Measurements from ENCODE around the gene OCA2.

Gene OCA2

GRCh38 chr15:28068930-28069329, 30.2 kb downstream of the OCA2 start:
- DNase-seq: no peak

GRCh38 chr15:28066231-28066630, 32.9 kb downstream of the OCA2 start:
- DNase-seq: no peak

GRCh38 chr15:28060005-28060404, 39.1 kb downstream of the OCA2 start:
- peak; percentile 57 for DNase-seq

GRCh38 chr15:28058082-28058481, 41.0 kb downstream of the OCA2 start:
- no peak for DNase-seq

- DNase-seq: peak; percentile 82
These were observed 47.0 kb downstream of the OCA2 start for GRCh38 chr15:28051955-28052633.

- DNase-seq: peak; percentile 75
These were observed 49.5 kb downstream of the OCA2 start for GRCh38 chr15:28049581-28049980.

- no peak for DNase-seq
These were observed 51.8 kb downstream of the OCA2 start for GRCh38 chr15:28047277-28047676.

- DNase-seq: peak; percentile 62
These were observed 54.9 kb downstream of the OCA2 start for GRCh38 chr15:28044121-28044672.

GRCh38 chr15:28043691-28044091, 55.4 kb downstream of the OCA2 start:
- DNase-seq: peak; percentile 88

- DNase-seq: no peak
These were observed 61.0 kb downstream of the OCA2 start for GRCh38 chr15:28037969-28038590.

GRCh38 chr15:28033443-28033842, 65.7 kb downstream of the OCA2 start:
- DNase-seq: no peak

- DNase-seq: no peak
These were observed 68.3 kb downstream of the OCA2 start for GRCh38 chr15:28030801-28031200.

GRCh38 chr15:28027714-28028076, 71.4 kb downstream of the OCA2 start:
- DNase-seq: no peak

- no peak for DNase-seq
These were observed 72.1 kb downstream of the OCA2 start for GRCh38 chr15:28026764-28027713.

GRCh38 chr15:28026221-28026620, 72.9 kb downstream of the OCA2 start:
- no peak for DNase-seq

- DNase-seq: no peak
These were observed 73.7 kb downstream of the OCA2 start for GRCh38 chr15:28025413-28025812.

- no peak for DNase-seq
These were observed 74.2 kb downstream of the OCA2 start for GRCh38 chr15:28024889-28025250.

GRCh38 chr15:28023933-28024888, 74.9 kb downstream of the OCA2 start:
- no peak for DNase-seq

GRCh38 chr15:28023422-28023821, 75.7 kb downstream of the OCA2 start:
- DNase-seq: no peak

- DNase-seq: no peak
These were observed 76.2 kb downstream of the OCA2 start for GRCh38 chr15:28022961-28023360.

GRCh38 chr15:28022181-28022580, 76.9 kb downstream of the OCA2 start:
- DNase-seq: no peak

All from NCI-H69 (cell line).